Transverse colon (tissue), 4 donors: ENCODE results near the gene SWAP70. TPM values are rescaled to one million over a fixed set of nuclear protein-coding genes. Genes with fewer than 3 reads are reported as not detected.

Source experiments
- DNase-seq: peaks from one replicate; pipeline ENCODE4 v3.0.0-alpha.2; 2019
- H3K27ac ChIP-seq, 4 donors: fragments of 200-600 bp; sonication (generic); 2 replicates each; pipeline ENCODE4 v1.5.1; 2016 to 2018; ENCODE audit warnings: inconsistent platforms in 4 of 4
- H3K27me3 ChIP-seq: fragments of 200-600 bp; sonication (generic); 2 replicates; pipeline ENCODE4 v1.5.1; 2017; ENCODE audit warnings: inconsistent platforms
- H3K36me3 ChIP-seq, 4 donors: fragments of 200-600 bp; sonication (generic); 2 replicates each; pipeline ENCODE4 v1.5.1; 2017 to 2019; ENCODE audit warnings: inconsistent platforms in 4 of 4
- H3K4me1 ChIP-seq, 4 donors: fragments of 200-600 bp; sonication (generic); 2 replicates each; pipeline ENCODE4 v1.5.1; 2017 to 2020; ENCODE audit warnings: inconsistent platforms in 4 of 4
- H3K4me3 ChIP-seq, 4 donors: fragments of 200-600 bp; sonication (generic); 1 replicate in 1 of 4; 2 replicates in 3 of 4; pipeline versions ENCODE4 v1.5.1 to v1.6.1; 2017 to 2019; ENCODE audit warnings: inconsistent platforms in 4 of 4
- H3K9me3 ChIP-seq, 2 donors: fragments of 200-600 bp; sonication (generic); 2 replicates each; pipeline ENCODE4 v1.5.1; 2017 to 2019; ENCODE audit warnings: inconsistent platforms in 2 of 2
- CTCF ChIP-seq, 5 experiments: fragments of 200-600 bp in 3 of 5; fragments of 450-650 bp in 2 of 5; sonication (generic) in 3 of 5; IDR thresholded peaks; 1 replicate in 2 of 5; 2 replicates in 3 of 5; pipeline ENCODE4 v1.5.1; 2016 to 2017; ENCODE audit warnings: antibody characterized with exemption in 5 of 5, inconsistent platforms in 3 of 5, mild to moderate bottlenecking in 2 of 5, moderate library complexity in 1 of 5
- EP300 ChIP-seq: sonication (generic); formaldehyde crosslinking; IDR thresholded peaks from one replicate; pipeline ENCODE4 v1.6.1; 2017; ENCODE audit warnings: antibody characterized with exemption, low read depth
- POLR2A ChIP-seq: fragments of 450-650 bp; IDR thresholded peaks from one replicate; pipeline ENCODE4 v1.6.1; 2016; ENCODE audit warnings: antibody characterized with exemption, mild to moderate bottlenecking, moderate library complexity
- POLR2AphosphoS5 ChIP-seq, 3 donors: sonication (generic); formaldehyde crosslinking; IDR thresholded peaks; one replicate each; pipeline ENCODE4 v1.6.1; 2016; ENCODE audit warnings: antibody characterized with exemption in 3 of 3
- WGBS, 2 donors: methylation state at CpG; one replicate each; pipeline ENCODE4 v1.1.5; 2018; ENCODE audit warnings: low coverage in 1 of 2; 5-methylcytosine and 5-hydroxymethylcytosine counted together
- in situ Hi-C, 4 donors: fragments of 200-750 bp; cut with MboI; loops; one replicate each; pipeline versions ENCODE4 v1.15.0 to v1.15.1; 2017; ENCODE audit warnings: low sequenced_read_pairs in 3 of 4, low pct_ligation_motif_present in 1 of 4, low pct_unique_long_range_greater_than_20kb in 1 of 4
- intact Hi-C: fragments of 100-400 bp; cut with DNase I; formaldehyde crosslinking; loops from one replicate; pipeline ENCODE4 v1.15.1; 2023; ENCODE audit warnings: low total_unique reads
- total RNA-seq, 4 donors: library from RNA; depleted of rRNA; stranded (reverse); fragments of >200 nt; gene quantifications; one replicate each; pipeline ENCODE4 v1.1.0, GENCODE V29; 2016

The SWAP70 gene
- total RNA-seq, 4 donors from 2014 or later: 18.8 to 52.5 (median 29.1) TPM

GRCh38 chr11:9651899-9652748, 11.8 kb upstream of the SWAP70 start:
- intact Hi-C loops (no loop called here), in situ Hi-C loops (no loop called here)
- no peaks in the 10 kb centered on the region for H3K9me3 ChIP-seq
- H3K27me3 ChIP-seq: no peaks in the 10 kb centered on the region
- TF ChIP-seq EP300 (no peak), POLR2AphosphoS5 (IDR thresholded peaks at IDR 0.05) (no peak), POLR2A (no peak), CTCF (IDR thresholded peaks at IDR 0.05) (no peak)
- no peak overlapping the region for H3K27ac ChIP-seq
- H3K4me3 ChIP-seq: no peak overlapping the region
- no peaks in the 10 kb centered on the region for H3K4me1 ChIP-seq
- no peak for DNase-seq
- H3K36me3 ChIP-seq: no peaks in the 10 kb centered on the region

- Histone ChIP-seq H3K4me3 (no peak overlapping the region), H3K36me3 (no peaks in the 10 kb centered on the region), H3K4me1 (no peaks in the 10 kb centered on the region), H3K9me3 (no peaks in the 10 kb centered on the region), H3K27me3 (no peaks in the 10 kb centered on the region), H3K27ac (no peak overlapping the region)
- intact Hi-C loops: no loop called here
- no peak for TF ChIP-seq CTCF (IDR thresholded peaks at IDR 0.05)
- no peak for TF ChIP-seq EP300
- TF ChIP-seq POLR2A: no peak
- no peak for TF ChIP-seq POLR2AphosphoS5 (IDR thresholded peaks at IDR 0.05)
- whole genome bisulfite sequencing, 2 donors: 55 to 67% methylated on average over 1 to 2 of the region's 2 CpGs
- no peak for DNase-seq
- in situ Hi-C loops: no loop called here
Observed at GRCh38 chr11:9653871-9654270, 10.0 kb upstream of the SWAP70 start.

GRCh38 chr11:9656864-9657263, 7.0 kb upstream of the SWAP70 start:
- Histone ChIP-seq H3K9me3 (no peaks in the 10 kb centered on the region), H3K36me3 (no peaks in the 10 kb centered on the region), H3K27ac (no peak overlapping the region), H3K4me3 (no peak overlapping the region), H3K27me3 (no peaks in the 10 kb centered on the region), H3K4me1 (no peaks in the 10 kb centered on the region)
- in situ Hi-C loops (no loop called here), intact Hi-C loops (no loop called here)
- no peak for DNase-seq
- no peak for TF ChIP-seq POLR2A
- no peak for TF ChIP-seq EP300
- no peak for TF ChIP-seq CTCF (IDR thresholded peaks at IDR 0.05)
- no peak for TF ChIP-seq POLR2AphosphoS5 (IDR thresholded peaks at IDR 0.05)

GRCh38 chr11:9657531-9657930, 6.3 kb upstream of the SWAP70 start:
- in situ Hi-C loops (no loop called here), intact Hi-C loops (no loop called here)
- WGBS, 2 donors: 78 to 83% methylated on average over 3 to 6 of the region's 6 CpGs
- TF ChIP-seq EP300 (no peak), CTCF (IDR thresholded peaks at IDR 0.05) (no peak), POLR2AphosphoS5 (IDR thresholded peaks at IDR 0.05) (no peak), POLR2A (no peak)
- H3K9me3 ChIP-seq: no peaks in the 10 kb centered on the region
- no peak for DNase-seq
- H3K4me1 ChIP-seq: no peaks in the 10 kb centered on the region
- H3K36me3 ChIP-seq: no peaks in the 10 kb centered on the region
- no peaks in the 10 kb centered on the region for H3K27me3 ChIP-seq
- no peak overlapping the region for H3K4me3 ChIP-seq
- no peak overlapping the region for H3K27ac ChIP-seq
